HL-60 (cell line): ENCODE measurements around the gene ASTN2.

ENCODE experiments used
- DNase-seq, 2 experiments: peaks; one replicate each; pipeline ENCODE4 v3.0.0-alpha.2; 2010 to 2020; ENCODE audit warnings: low read depth in 1 of 2, low spot score in 1 of 2
- H3K27ac ChIP-seq: fragments of 250-450 bp; sonication (Bioruptor Pico); replicated peaks from 2 replicates; pipeline ENCODE4 v1.5.1; 2020; ENCODE audit warnings: mild to moderate bottlenecking, moderate library complexity
- H3K27me3 ChIP-seq: fragments of 250-450 bp; sonication (Bioruptor Pico); 2 replicates; pipeline ENCODE4 v1.5.1; 2021; ENCODE audit warnings: mild to moderate bottlenecking, moderate library complexity; ENCODE audit not compliant: insufficient read depth, poor library complexity, severe bottlenecking
- H3K4me3 ChIP-seq: replicated peaks from 2 replicates; pipeline ENCODE4 v1.5.1; 2011; ENCODE audit warnings: mild to moderate bottlenecking, control low read depth, low read length; ENCODE audit not compliant: insufficient read depth
- GABPA ChIP-seq: IDR thresholded peaks from 2 replicates; pipeline ENCODE4 v1.6.1; 2012; ENCODE audit warnings: low read depth
- POLR2AphosphoS5 ChIP-seq: IDR thresholded peaks from 2 replicates; pipeline ENCODE4 v1.6.1; 2012; ENCODE audit warnings: low read depth
- SPI1 ChIP-seq: IDR thresholded peaks from 2 replicates; pipeline ENCODE4 v1.6.1; 2012; ENCODE audit warnings: low read depth, mild to moderate bottlenecking, borderline replicate concordance
- TF ChIP-seq, protein P1 (sequence below): IDR thresholded peaks from one replicate; pipeline ENCODE4 v1.5.1; 2011; ENCODE audit warnings: low read length, control low read depth, inconsistent platforms; ENCODE audit not compliant: insufficient read depth
- TF ChIP-seq, protein P2 (sequence below): IDR thresholded peaks from 2 replicates; pipeline ENCODE4 v1.6.1; 2012; ENCODE audit warnings: low read depth; ENCODE audit not compliant: insufficient replicate concordance

ASTN2 gene

DNA sequence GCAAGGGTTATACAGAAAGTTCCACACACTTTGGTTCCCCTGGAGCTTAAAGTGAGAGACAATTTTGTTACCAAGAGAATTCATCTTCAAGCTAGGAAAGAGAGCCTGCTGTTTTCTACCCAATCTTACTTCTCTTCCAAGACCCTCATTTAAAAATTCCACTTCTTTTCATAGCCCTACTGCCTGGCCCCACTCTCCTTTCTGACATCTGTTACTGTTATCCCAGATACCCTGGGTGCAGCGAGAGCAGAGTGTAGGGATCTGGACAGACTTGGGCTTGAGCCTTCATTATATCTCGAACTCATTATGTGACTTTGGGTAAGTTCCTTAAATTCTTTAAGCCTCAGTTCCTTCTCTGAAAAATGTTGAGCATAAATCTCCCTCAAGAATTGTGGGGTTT lies 263.1 kb downstream of the ASTN2 start:
- TF ChIP-seq SPI1 (no peak), POLR2AphosphoS5 (no peak), GABPA (no peak)
- TF ChIP-seq, protein P1, sequence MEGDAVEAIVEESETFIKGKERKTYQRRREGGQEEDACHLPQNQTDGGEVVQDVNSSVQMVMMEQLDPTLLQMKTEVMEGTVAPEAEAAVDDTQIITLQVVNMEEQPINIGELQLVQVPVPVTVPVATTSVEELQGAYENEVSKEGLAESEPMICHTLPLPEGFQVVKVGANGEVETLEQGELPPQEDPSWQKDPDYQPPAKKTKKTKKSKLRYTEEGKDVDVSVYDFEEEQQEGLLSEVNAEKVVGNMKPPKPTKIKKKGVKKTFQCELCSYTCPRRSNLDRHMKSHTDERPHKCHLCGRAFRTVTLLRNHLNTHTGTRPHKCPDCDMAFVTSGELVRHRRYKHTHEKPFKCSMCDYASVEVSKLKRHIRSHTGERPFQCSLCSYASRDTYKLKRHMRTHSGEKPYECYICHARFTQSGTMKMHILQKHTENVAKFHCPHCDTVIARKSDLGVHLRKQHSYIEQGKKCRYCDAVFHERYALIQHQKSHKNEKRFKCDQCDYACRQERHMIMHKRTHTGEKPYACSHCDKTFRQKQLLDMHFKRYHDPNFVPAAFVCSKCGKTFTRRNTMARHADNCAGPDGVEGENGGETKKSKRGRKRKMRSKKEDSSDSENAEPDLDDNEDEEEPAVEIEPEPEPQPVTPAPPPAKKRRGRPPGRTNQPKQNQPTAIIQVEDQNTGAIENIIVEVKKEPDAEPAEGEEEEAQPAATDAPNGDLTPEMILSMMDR, result no peak
- TF ChIP-seq, protein P2, sequence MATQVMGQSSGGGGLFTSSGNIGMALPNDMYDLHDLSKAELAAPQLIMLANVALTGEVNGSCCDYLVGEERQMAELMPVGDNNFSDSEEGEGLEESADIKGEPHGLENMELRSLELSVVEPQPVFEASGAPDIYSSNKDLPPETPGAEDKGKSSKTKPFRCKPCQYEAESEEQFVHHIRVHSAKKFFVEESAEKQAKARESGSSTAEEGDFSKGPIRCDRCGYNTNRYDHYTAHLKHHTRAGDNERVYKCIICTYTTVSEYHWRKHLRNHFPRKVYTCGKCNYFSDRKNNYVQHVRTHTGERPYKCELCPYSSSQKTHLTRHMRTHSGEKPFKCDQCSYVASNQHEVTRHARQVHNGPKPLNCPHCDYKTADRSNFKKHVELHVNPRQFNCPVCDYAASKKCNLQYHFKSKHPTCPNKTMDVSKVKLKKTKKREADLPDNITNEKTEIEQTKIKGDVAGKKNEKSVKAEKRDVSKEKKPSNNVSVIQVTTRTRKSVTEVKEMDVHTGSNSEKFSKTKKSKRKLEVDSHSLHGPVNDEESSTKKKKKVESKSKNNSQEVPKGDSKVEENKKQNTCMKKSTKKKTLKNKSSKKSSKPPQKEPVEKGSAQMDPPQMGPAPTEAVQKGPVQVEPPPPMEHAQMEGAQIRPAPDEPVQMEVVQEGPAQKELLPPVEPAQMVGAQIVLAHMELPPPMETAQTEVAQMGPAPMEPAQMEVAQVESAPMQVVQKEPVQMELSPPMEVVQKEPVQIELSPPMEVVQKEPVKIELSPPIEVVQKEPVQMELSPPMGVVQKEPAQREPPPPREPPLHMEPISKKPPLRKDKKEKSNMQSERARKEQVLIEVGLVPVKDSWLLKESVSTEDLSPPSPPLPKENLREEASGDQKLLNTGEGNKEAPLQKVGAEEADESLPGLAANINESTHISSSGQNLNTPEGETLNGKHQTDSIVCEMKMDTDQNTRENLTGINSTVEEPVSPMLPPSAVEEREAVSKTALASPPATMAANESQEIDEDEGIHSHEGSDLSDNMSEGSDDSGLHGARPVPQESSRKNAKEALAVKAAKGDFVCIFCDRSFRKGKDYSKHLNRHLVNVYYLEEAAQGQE, result no peak
- no peak for DNase-seq
- H3K27me3 ChIP-seq, result no peaks in the 10 kb centered on the region

DNA sequence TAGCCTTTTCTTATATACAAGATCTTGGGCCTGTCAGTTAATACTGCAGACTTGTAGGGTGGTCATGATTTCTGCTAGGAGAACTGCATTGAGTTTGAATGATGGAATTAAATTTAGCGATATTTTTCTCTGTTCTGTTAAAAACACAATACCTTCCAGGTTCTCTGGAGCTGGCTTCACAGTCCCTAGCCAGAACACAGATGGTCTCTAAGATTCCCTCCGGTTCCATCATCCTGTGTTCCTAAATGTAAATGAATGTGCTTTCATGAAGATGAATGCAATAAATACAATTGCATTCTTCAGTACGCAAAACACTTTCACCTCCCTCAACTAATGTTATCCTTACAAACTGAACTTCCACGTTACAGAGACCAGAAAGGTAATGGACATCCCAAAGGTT lies 264.9 kb downstream of the ASTN2 start:
- Histone ChIP-seq H3K4me3 (no peak overlapping the region), H3K27me3 (no peaks in the 10 kb centered on the region), H3K27ac (no peak overlapping the region)
- no peak for DNase-seq
- TF ChIP-seq, protein P1, result no peak

More for the DNA sequence above, 263.1 kb downstream of the ASTN2 start:
- no peak overlapping the region for H3K27ac ChIP-seq
- H3K4me3 ChIP-seq, result no peak overlapping the region

DNA sequence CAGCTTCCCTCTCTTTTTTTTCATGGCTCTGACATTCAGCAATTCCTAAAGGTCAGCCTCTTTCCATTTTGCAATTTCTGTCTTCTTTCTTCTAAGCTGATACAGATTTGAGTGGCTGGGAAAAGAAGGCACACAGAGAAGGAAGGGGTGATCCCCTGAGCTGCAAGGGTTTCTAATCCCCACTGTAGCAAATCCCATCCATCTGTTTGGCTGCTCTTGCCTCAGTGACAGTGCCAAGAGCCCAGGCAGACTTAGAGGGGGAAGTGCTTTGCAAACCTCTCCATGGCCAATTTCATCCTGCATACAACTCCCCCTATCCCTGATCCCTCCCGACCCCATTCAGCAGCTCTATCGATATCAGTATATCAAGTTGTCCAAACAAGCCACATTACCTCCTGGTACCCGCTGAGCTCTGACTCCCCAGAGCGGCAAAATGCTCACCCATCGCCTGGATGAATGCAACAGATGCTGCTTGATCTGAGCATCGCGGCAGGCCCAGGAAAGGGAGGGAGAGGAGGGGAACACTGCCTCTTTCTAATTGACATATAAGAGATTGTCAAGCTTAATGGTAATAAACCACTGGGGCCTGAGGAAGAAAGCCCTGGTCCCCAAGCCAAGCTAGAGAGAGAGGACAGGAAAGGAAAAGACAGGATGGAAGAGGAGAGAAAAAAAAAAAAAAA lies 268.9 kb downstream of the ASTN2 start:
- H3K4me3 ChIP-seq, result no peak overlapping the region
- no peaks in the 10 kb centered on the region for H3K27me3 ChIP-seq
- TF ChIP-seq, protein P2, result no peak
- TF ChIP-seq SPI1 (no peak), POLR2AphosphoS5 (no peak), GABPA (no peak)
- TF ChIP-seq, protein P1, result no peak
- H3K27ac ChIP-seq, result no peak overlapping the region
- DNase-seq, result no peak

DNA sequence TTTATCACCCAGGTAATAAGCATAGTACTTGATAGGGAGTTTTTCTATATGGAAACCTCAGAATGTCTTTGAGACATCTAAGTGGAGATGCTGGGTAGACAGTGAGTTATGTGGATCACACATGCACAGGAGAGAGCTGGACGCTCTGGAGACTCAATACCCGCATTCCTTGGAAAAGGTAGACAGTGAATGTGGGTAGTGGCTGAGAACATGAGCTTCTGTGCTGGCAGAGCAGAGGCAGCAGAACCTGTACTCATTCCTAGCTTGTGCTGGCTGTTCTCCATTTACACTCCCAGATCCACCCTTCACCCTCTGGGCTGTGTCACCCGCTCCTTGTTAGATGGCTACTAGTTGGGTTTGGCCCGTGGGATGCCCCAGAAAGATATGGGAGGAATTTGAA lies 269.8 kb downstream of the ASTN2 start:
- TF ChIP-seq, protein P2, result no peak
- no peak for TF ChIP-seq GABPA
- TF ChIP-seq, protein P1, result no peak
- TF ChIP-seq POLR2AphosphoS5, result no peak
- Histone ChIP-seq H3K27ac (no peak overlapping the region), H3K27me3 (no peaks in the 10 kb centered on the region), H3K4me3 (no peak overlapping the region)
- no peak for DNase-seq
